HG03103 (cell line): ENCODE results near the gene WNT5B.

Source experiments
- ATAC-seq: cut with Tn5 transposase; IDR thresholded peaks from one replicate; pipeline ENCODE4 v1.9.1; 2021; ENCODE audit warnings: low read depth; ENCODE audit not compliant: unreplicated experiment

The WNT5B gene

DNA sequence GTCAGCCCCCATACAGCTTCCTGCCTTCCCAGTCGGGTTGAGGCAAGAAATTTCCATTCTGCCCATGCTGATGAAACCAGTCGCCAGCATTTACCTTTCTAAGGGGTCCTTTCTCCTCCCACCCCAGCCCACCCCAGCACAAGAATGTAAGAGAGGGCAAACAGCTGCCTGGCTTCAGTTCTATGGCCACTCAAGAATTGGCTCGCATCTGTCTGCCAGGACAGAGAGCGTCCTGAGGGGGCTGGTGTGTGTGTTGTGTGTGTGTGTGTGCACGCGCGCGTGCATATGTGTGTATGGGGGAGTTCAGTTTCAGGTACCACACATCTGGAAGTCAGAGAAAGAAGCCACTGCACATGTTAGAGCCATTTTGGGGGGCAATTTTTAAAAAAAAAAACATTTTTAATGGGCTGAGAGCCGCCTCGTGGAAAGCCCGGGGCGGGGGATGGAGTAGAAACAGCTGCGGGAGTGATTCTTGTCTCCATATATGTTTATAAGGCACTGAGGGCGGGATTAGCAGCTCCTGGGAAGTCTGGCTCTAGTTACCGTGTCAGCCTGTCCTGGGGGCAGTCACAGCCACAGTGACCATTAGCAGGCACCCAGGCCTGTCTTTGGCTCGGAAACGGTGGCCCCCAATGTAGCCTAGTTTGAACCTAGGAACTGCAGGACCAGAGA is at the start of gene WNT5B:
Gene WNT5B, plus strand, starts transcription at position 566 of the 672 bp plus-strand sequence. CDS start 2,124 bp downstream, outside the sequence.
- no peak for ATAC-seq

GRCh38 chr12:1579651-1580435 is 49.2 kb upstream of the WNT5B start:
- ATAC-seq: no peak

DNA sequence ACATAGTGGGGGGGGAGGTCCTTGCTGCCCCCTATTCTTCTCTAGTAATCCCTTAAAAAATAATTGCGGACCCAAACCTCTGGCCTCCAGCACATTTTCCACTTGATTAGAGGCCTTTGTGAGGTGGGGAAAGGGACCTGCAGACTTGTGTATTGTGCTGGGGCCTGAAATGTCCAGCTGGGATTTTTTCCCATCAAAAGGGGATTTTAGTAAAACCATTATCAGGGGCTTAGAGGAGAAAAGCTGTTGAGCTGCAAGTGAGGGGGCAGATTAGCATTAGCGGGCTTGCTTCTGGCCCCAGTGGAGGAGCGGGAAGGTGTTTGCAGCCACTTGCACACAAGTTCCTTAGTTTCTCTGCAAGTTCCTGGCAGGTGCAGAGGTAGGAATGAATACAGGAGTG is 48.5 kb upstream of the WNT5B start:
- ATAC-seq: no peak

DNA sequence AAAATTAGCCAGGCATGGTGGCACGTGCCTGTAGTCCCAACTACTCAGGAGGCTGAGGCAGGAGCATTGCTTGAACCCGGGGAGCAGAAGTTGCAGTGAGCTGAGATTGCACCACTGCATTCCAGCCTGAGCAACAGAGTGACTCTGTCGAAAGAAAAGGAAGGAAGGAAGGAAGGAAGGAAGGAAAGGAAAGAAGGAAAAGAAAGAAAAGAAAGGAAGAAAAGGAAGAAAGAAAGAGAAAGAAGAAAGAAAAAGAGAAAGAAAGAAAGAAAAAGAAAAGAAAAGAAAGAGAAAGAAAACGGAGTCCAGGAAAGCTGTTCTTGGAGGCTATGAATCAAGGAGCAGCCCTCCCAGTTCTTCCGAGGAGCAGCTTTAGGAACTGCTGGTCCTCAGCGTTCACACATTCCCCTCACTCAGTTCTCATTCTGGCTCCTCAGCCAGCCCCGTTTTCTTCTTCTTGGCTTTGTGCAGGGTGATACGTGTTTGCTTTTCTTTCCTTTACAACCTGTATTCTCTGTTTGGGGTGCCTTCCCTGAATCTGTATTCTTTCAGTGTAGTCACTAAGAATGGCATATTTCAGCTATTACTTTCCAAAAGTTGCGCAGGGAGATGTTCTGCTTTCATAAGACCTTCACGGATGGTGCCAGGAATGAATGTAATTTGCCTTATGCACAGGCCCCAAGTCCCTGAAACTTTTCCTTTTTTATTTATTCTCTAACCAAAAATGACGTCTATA is 46.9 kb upstream of the WNT5B start:
- no peak for ATAC-seq

DNA sequence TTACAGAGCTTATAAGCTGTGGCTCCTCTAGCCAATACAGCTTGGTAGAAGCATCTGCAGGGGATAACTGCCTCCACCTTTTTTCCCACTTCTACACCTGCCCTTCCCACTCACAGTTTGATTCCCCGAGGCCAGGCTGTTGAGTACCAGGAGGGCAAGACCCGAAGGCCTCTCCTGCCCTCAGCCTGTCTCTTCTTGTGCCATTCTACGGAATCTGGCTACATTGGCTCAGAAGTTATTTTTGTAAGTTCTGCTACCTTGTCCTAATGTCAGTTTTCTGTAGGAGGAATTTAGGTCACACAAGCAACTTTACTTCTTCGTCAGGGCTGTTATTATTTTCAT is 46.4 kb upstream of the WNT5B start:
- no peak for ATAC-seq

- no peak for ATAC-seq
These were observed 45.5 kb upstream of the WNT5B start for GRCh38 chr12:1583421-1584078.

GRCh38 chr12:1584326-1584725 is 44.7 kb upstream of the WNT5B start:
- no peak for ATAC-seq

DNA sequence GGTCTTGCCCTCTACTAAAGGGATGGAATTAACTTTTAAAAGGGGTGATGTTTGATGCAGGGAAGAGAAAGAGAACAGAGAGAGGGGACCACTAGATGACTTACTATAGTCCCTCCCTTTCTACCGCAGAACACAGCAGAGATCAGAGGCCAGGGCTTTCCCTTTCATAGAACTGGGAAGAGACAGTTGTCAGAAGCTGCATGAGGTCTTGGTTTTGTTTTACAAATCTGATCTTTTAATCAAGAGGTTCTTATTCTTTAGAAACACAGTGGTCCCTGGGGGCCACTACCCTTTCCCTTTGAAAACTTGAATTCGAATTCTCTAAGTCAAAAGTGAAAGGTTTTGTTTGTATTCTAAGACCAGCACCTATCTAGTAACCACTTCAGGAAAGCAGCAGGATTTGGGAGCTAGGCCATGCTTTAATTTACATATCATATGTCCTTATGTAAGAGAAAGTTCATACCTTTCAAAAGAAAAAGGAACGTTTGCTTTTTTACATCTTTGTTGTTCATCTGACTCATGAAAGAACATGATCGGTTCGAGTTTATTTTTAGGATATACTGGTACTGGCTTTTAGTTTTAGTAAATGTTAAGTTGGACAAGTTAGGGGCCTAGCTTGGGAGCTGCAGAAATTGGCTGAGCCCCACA is 41.0 kb upstream of the WNT5B start:
- no peak for ATAC-seq

GRCh38 chr12:1588575-1588947 is 40.5 kb upstream of the WNT5B start:
- ATAC-seq: no peak

DNA sequence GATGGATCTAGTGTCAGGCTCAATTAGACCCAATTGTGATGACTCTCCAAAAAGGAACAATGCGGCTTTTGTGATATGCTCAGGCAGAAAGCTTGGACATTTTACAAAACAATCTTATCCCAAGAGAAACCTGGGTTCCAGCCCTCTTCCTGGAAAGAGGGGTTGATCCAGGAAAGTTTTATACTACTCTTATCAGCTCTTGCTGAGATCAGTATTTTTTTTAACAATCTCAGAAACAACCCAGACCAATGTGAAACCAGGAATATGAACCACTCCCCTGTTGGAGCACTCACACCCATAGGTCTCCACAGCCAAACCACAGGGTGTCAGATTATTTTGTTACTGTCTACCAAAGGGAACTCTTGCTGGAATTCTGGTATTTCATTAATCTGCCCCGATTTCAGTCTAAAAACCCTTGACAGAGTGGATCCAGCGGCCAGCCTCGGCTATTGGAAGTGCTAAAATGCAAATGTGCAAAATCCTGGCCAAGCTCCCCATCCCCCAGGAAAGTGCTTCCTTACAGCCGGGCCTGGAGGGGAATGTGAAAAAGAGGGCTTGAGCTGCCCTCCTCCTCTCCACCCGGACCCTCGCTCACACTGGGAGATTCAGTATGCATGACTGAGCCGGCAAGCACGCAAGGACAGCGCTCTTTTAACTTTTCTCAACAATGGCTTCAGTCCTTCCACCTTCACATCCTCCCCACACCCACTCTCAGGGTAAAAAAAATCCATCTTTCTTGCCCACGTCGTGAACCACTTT is 38.6 kb upstream of the WNT5B start:
- no peak for ATAC-seq

DNA sequence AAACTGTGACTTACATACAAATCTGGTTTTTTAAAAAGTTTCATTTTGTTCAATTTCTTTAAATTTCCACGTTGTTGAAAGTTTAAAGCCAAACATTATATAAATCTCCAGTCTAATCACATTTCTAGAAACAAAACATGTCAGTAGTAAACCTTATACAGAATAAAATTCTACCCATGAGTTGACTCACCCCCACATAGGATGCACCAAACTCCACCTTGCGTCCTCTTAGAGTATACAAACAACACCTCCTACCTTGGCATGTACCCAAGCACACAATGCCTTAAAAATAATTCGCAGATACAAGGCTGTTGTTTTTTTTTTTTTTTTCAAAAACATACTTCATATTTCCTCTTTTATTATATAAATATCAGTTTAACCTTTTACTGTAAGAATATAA is 38.0 kb upstream of the WNT5B start:
- ATAC-seq: no peak

GRCh38 chr12:1591543-1591942 is 37.5 kb upstream of the WNT5B start:
- no peak for ATAC-seq

DNA sequence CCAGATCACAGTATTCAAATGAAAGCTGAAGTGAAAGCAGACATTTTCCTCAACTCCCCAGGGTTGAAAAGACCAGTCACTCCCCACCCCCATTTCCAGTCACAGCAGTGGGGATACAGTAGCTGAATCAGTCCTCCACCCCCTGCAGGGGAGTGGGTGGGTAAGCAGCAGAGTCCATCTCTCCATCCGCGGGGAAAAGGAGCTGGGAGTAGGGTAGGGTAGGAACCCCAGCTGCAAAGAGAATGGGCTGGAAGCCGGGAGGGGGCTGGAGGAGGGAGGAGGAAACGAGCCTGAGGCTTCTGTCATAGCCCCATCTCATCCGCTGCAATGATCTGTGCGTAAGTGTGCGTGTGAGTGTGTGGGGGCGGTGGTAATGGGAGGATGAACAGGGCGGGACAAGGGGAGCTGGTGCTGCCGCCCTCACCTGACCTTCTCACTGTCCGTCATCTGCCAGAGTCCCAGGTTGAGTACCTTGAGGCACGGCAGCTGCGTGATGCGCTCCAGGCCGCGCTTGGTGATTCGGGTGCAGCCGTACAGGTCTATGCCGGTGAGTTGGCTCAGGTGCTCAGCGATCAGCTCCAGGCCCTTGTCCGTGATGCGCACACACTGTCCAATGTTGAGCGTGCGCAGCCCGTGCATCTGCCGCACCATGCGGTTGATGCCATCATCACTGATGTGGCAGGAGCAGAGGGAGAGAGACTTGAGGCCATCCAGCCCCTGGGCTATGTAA is 36.4 kb upstream of the WNT5B start:
- ATAC-seq: peak; percentile 28

DNA sequence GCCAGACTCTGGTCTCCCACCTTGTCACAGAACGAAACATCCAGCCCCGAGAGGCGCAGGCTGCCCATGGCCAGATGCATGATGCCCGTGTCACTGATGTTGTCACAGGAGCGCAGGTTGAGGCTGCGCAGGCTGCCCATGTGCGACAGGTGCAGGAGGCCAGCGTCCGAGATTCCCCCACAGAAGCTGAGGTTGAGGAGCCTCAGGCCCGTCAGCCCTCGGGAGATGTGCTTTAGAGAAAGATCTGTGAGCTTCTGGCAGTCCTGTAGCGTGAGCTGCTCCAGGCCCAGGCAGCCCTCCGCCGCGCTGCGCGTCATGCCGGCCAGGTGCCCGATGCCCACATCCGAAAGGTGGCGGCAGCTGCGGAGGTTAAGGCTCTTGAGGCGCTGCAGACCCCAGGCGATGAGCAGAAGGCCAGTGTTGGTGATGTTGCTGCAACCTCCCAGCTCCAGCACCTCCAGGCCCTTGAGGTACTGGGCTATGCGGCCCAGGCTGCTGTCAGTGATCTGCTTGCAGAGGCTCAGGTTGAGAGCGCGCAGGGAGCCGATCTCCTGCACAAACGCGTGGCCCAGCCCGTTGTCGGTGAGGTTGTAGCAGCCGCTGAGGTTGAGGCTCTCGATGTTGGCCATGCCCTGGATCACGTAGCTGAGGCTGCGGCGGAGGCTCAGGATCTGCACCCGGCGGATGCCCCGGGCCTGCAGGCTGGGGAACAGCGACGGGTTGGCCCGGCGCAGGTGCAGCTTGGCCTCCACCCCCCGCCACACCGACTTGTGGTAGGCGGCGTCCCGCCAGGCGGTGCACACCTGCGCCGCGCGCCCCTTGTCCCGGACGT is 35.6 kb upstream of the WNT5B start:
- ATAC-seq: peak; percentile 14

DNA sequence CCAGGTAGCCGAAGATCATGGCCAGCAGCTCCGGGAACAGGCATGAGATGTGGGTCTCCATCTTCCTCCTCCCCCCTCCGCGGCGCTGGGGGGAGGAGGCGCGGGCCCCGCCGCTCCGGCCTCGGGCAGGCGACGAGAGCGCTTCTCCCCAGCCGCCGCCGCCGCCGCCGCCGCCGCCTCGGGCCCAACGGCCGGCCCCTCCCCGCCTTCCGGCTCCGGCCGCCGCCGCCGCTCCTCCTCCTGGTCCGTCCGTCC is 35.1 kb upstream of the WNT5B start:
- peak; percentile 40 for ATAC-seq

GRCh38 chr12:1594261-1595025 is 34.6 kb upstream of the WNT5B start, which contains the start of gene FBXL14:
Gene FBXL14 (minus strand): TSS chr12:1594581. CDS start chr12:1594066, 515 bp downstream.
- ATAC-seq: peak; percentile 40

DNA sequence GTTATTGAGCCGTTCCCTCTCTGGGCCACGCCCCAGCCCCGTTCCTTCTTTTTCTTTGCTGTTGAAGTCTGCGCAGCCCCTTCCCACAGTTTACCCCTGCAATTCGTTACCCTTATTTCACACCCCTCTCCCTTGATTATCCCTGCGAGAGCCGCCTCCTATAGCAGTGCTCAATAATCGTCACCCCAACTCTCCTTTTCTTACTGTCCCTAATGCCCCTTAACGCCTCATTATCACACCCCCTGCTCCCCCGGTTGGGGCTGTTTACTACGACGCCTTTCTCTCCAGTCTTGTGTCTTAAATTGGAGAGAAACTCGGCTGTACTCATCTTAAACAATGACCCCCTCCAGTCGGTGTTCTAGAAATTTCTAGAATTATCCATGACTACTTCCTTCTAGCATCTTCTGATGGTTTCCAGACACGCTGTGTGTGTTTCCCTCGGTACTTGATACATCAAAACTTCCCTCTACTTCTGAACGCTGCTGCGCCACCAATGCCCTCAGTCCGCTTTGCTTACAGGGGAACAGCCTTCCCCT is 33.9 kb upstream of the WNT5B start:
- ATAC-seq: no peak
